ENCODE measurements around the gene RBBP9. TPM values are rescaled to one million over a fixed set of nuclear protein-coding genes. Genes with fewer than 3 reads are reported as not detected.

The RBBP9 gene
- total RNA-seq, 1 donor from 2014 or later, result 23.6 TPM

- Mint-ChIP-seq H3K36me3 (ENCODE audit: low read depth) (peaks cover 19% of the 10 kb centered on the region), H3K4me3 (no peak overlapping the region), H3K27me3 (ENCODE audit: low read depth) (no peaks in the 10 kb centered on the region), H3K27ac (ENCODE audit: unreplicated experiment) (no peak overlapping the region), H3K4me1 (no peaks in the 10 kb centered on the region), H3K9me3 (peaks cover 2% of the 10 kb centered on the region)
- TF ChIP-seq CTCF (conservative IDR thresholded peaks at IDR 0.05), result no peak
- no peak for DNase-seq (ENCODE audit: low read depth, low spot score)
Observed at GRCh38 chr20:18456600-18456999, 40.4 kb downstream of the RBBP9 start.

GRCh38 chr20:18443886-18444285 lies 53.1 kb downstream of the RBBP9 start:
- Mint-ChIP-seq H3K36me3 (ENCODE audit: low read depth) (peaks cover 4% of the 10 kb centered on the region), H3K4me3 (no peak overlapping the region), H3K27me3 (ENCODE audit: low read depth) (no peaks in the 10 kb centered on the region), H3K27ac (ENCODE audit: unreplicated experiment) (no peak overlapping the region), H3K4me1 (no peaks in the 10 kb centered on the region), H3K9me3 (no peaks in the 10 kb centered on the region)
- no peak for DNase-seq (ENCODE audit: low read depth, low spot score)
- TF ChIP-seq CTCF (conservative IDR thresholded peaks at IDR 0.05), result no peak

- TF ChIP-seq CTCF (conservative IDR thresholded peaks at IDR 0.05), result no peak
- no peaks in the 10 kb centered on the region for H3K27me3 Mint-ChIP-seq (ENCODE audit: low read depth)
- no peak overlapping the region for H3K4me3 Mint-ChIP-seq
- no peaks in the 10 kb centered on the region for H3K9me3 Mint-ChIP-seq
- H3K27ac Mint-ChIP-seq (ENCODE audit: unreplicated experiment), result no peak overlapping the region
- H3K36me3 Mint-ChIP-seq (ENCODE audit: low read depth), result no peaks in the 10 kb centered on the region
- no peaks in the 10 kb centered on the region for H3K4me1 Mint-ChIP-seq
- no peak for DNase-seq (ENCODE audit: low read depth, low spot score)
Observed at GRCh38 chr20:18440403-18440802, 56.6 kb downstream of the RBBP9 start.

DNA sequence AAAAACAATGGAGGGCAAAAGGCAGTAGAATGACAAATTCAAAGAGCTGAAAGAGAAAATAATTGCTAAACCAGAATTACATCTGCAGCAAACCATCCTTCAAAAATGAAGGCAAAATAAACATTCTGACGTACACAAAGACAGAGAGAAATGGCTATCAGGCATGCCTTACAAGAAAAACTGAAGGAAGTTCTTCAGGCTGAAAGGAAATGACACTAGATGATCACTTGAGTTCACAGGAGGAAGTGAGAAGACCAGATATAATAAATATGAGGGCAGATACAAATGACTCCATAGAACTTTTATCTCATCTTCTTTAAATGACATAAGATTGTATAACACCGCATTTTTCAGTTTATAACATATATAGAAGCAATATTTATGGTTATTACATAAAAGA lies 60.2 kb downstream of the RBBP9 start:
- Mint-ChIP-seq H3K27ac (ENCODE audit: unreplicated experiment) (no peak overlapping the region), H3K4me3 (no peak overlapping the region), H3K27me3 (ENCODE audit: low read depth) (no peaks in the 10 kb centered on the region), H3K4me1 (no peaks in the 10 kb centered on the region), H3K9me3 (no peaks in the 10 kb centered on the region), H3K36me3 (ENCODE audit: low read depth) (no peaks in the 10 kb centered on the region)
- TF ChIP-seq CTCF (conservative IDR thresholded peaks at IDR 0.05), result no peak
- no peak for DNase-seq (ENCODE audit: low read depth, low spot score)

Small RNA genes lying within 50 kb of the gene (microRNA-seq; reads per million reads assigned to microRNA genes)
- gene MIR3192, result 3.0 reads per million

Other genes with a start within 250 kb of the RBBP9 start
- 12.6 and 16.1 TPM in 2 replicates for gene ZNF133, start 208.7 kb downstream of the RBBP9 start, total RNA-seq
- 7.5 and 8.0 TPM in 2 replicates for gene DZANK1, start 30.2 kb downstream of the RBBP9 start, total RNA-seq
- gene POLR3F, start 29.8 kb downstream of the RBBP9 start, total RNA-seq, result 12.9 and 14.1 TPM in 2 replicates
- 50.6 and 58.9 TPM in 2 replicates for gene SEC23B, start 10.7 kb upstream of the RBBP9 start, total RNA-seq
- gene SMIM26, start 70.2 kb upstream of the RBBP9 start, total RNA-seq, result 65.4 and 68.3 TPM in 2 replicates
- 68.2 and 73.4 TPM in 2 replicates for gene DTD1, start 90.8 kb upstream of the RBBP9 start, total RNA-seq

All from neural crest cell (in vitro differentiated cells).